UCSD-AML1 (cell line): ENCODE results near the gene UPK1B.
A peak's percentile ranks its signal among the peaks of the same experiment; 100 is the strongest.
"Not testable (repeated sequence)": the region's sequence is repeated elsewhere in the genome, so short reads cannot be mapped to it uniquely, and the experiment has no call there.

ENCODE experiments used
- DNase-seq: peaks from one replicate; lab custom pipeline; 2025; ENCODE audit not compliant: unreplicated experiment; lab: John Stamatoyannopoulos, UW

UPK1B gene

GRCh38 chr3:119173325-119173724 lies at the start of gene UPK1B:
Gene UPK1B (plus strand): TSS chr3:119173598. CDS start chr3:119186742, 13,144 bp downstream.
- peak; percentile 19 for DNase-seq

- DNase-seq, result no peak
Measured at GRCh38 chr3:119125342-119125741, 48.1 kb upstream of the UPK1B start.

GRCh38 chr3:119125742-119126504 lies 47.5 kb upstream of the UPK1B start:
- DNase-seq, result no peak

GRCh38 chr3:119130291-119130690 lies 43.1 kb upstream of the UPK1B start:
- not testable (repeated sequence) for DNase-seq

GRCh38 chr3:119132291-119132690 lies 41.1 kb upstream of the UPK1B start:
- DNase-seq, result not testable (repeated sequence)

- not testable (repeated sequence) for DNase-seq
Measured at GRCh38 chr3:119139360-119139759, 34.0 kb upstream of the UPK1B start.

- DNase-seq, result no peak
Measured at GRCh38 chr3:119140466-119140865, 32.9 kb upstream of the UPK1B start.

- no peak for DNase-seq
Measured at GRCh38 chr3:119145128-119145499, 28.3 kb upstream of the UPK1B start.

GRCh38 chr3:119145500-119146167 lies 27.8 kb upstream of the UPK1B start, which contains the start of gene TEX55:
Gene TEX55 (plus strand): TSS chr3:119146165. CDS start chr3:119146190, 25 bp downstream.
- DNase-seq, result peak; percentile 16

GRCh38 chr3:119146578-119147375 lies 26.6 kb upstream of the UPK1B start:
- no peak for DNase-seq

GRCh38 chr3:119147494-119147893 lies 25.9 kb upstream of the UPK1B start:
- no peak for DNase-seq

GRCh38 chr3:119148493-119149180 lies 24.8 kb upstream of the UPK1B start:
- DNase-seq, result no peak

GRCh38 chr3:119149484-119149883 lies 23.9 kb upstream of the UPK1B start:
- no peak for DNase-seq

- DNase-seq, result no peak
Measured at GRCh38 chr3:119156868-119157267, 16.5 kb upstream of the UPK1B start.

GRCh38 chr3:119157971-119158370 lies 15.4 kb upstream of the UPK1B start:
- DNase-seq, result no peak

GRCh38 chr3:119160361-119160760 lies 13.0 kb upstream of the UPK1B start:
- no peak for DNase-seq

GRCh38 chr3:119160815-119161214 lies 12.6 kb upstream of the UPK1B start:
- DNase-seq, result no peak

GRCh38 chr3:119161240-119161639 lies 12.2 kb upstream of the UPK1B start:
- no peak for DNase-seq

GRCh38 chr3:119164745-119165144 lies 8.7 kb upstream of the UPK1B start:
- not testable (repeated sequence) for DNase-seq

GRCh38 chr3:119170821-119171220 lies 2.6 kb upstream of the UPK1B start:
- no peak for DNase-seq
